ENCODE measurements around the gene FUOM.
"Not testable (repeated sequence)": the region's sequence is repeated elsewhere in the genome, so short reads cannot be mapped to it uniquely, and the experiment has no call there.

The FUOM gene

DNA sequence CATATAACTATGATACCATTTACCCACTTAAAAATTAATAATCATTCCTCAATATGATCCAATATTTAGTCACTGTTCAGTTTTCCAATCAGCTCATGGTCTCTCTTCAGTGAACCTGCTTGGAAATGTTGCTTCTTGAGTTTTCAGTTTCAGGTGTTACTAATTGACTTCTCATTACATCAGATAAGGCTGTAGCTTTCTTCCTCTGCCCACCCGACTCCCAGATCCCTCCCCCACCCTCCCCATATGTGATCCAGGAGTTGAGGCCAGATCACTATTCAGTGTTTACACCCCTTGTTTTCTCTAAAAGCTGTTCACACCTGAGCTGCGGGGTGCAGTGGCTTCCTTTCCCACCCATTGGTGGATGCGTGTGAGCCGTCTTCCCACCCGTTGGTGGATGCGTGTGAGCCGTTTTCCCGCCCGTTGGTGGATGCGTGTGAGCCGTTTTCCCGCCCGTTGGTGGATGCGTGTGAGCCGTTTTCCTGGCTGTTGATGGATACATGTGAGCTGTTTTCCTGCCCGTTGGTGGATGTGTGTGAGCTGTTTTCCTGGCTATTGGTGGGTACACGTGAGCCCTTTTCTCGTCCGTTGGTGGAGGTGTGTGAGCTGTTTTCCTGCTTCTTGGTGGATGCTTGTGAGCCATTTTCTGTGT is 32.9 kb upstream of the FUOM start:
- DNase-seq (ENCODE audit: low read depth in 1 of 2, low spot score in 1 of 2) = no peak
- Histone ChIP-seq H3K27ac (replicated peaks) (peak overlapping the region; percentile 8; the same call in 1 of the 2 replicates), H3K4me3 (replicated peaks; ENCODE audit: insufficient read depth, low read length) (no peak overlapping the region; the same call in 1 of the 2 replicates), H3K27me3 (ENCODE audit: insufficient read depth, poor library complexity, severe bottlenecking) (no peaks in the 10 kb centered on the region)
- TF ChIP-seq POLR2AphosphoS5 (IDR thresholded peaks at IDR 0.05; ENCODE audit: low read depth) (no peak), SPI1 (IDR thresholded peaks at IDR 0.05; ENCODE audit: borderline replicate concordance, low read depth) (no peak), GABPA (IDR thresholded peaks at IDR 0.05; ENCODE audit: low read depth) (no peak)
- TF ChIP-seq, protein P1, sequence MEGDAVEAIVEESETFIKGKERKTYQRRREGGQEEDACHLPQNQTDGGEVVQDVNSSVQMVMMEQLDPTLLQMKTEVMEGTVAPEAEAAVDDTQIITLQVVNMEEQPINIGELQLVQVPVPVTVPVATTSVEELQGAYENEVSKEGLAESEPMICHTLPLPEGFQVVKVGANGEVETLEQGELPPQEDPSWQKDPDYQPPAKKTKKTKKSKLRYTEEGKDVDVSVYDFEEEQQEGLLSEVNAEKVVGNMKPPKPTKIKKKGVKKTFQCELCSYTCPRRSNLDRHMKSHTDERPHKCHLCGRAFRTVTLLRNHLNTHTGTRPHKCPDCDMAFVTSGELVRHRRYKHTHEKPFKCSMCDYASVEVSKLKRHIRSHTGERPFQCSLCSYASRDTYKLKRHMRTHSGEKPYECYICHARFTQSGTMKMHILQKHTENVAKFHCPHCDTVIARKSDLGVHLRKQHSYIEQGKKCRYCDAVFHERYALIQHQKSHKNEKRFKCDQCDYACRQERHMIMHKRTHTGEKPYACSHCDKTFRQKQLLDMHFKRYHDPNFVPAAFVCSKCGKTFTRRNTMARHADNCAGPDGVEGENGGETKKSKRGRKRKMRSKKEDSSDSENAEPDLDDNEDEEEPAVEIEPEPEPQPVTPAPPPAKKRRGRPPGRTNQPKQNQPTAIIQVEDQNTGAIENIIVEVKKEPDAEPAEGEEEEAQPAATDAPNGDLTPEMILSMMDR (IDR thresholded peaks at IDR 0.05; ENCODE audit: insufficient read depth, low read length) = no peak
- TF ChIP-seq, protein P2, sequence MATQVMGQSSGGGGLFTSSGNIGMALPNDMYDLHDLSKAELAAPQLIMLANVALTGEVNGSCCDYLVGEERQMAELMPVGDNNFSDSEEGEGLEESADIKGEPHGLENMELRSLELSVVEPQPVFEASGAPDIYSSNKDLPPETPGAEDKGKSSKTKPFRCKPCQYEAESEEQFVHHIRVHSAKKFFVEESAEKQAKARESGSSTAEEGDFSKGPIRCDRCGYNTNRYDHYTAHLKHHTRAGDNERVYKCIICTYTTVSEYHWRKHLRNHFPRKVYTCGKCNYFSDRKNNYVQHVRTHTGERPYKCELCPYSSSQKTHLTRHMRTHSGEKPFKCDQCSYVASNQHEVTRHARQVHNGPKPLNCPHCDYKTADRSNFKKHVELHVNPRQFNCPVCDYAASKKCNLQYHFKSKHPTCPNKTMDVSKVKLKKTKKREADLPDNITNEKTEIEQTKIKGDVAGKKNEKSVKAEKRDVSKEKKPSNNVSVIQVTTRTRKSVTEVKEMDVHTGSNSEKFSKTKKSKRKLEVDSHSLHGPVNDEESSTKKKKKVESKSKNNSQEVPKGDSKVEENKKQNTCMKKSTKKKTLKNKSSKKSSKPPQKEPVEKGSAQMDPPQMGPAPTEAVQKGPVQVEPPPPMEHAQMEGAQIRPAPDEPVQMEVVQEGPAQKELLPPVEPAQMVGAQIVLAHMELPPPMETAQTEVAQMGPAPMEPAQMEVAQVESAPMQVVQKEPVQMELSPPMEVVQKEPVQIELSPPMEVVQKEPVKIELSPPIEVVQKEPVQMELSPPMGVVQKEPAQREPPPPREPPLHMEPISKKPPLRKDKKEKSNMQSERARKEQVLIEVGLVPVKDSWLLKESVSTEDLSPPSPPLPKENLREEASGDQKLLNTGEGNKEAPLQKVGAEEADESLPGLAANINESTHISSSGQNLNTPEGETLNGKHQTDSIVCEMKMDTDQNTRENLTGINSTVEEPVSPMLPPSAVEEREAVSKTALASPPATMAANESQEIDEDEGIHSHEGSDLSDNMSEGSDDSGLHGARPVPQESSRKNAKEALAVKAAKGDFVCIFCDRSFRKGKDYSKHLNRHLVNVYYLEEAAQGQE (IDR thresholded peaks at IDR 0.05; ENCODE audit: insufficient replicate concordance, low read depth) = no peak

DNA sequence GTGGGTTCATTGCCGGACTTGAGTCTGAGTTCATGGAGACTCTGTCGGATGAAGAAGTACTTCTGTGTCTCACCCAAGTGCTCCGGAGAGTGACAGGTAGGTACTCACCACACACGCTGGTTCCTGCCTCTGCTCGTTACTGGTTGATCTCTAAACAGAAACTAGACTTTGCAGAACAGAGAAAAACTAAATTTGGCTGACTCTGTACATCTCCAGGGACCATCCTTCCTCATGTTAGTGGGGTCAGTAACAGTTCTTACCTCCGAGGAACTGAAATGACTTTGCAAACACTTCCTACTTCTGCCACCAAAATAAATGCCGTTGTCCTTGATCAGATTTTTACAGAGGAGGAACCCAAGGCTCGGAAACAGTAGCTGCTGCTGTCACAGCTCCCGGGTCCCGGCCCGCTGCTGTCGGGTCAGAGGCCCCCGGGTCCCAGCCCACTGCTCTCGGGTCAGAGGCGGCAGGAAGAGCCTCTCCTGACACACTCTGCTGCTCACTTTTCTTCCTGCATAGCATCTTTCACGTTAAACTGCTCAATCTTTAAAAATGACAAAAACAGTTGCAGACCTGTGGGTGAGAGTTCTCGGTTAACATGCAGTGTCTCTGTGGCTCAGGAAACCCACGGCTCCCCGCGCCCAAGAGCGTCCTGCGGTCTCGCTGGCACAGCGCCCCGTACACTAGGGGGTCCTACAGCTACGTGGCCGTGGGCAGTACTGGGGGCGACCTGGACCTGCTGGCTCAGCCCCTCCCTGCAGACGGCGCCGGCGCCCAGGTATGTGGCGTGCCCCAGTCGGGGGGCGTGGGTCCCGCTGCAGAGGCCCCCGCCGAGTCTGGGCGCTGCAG is 31.4 kb upstream of the FUOM start:
- peak overlapping the region; percentile 53 for H3K4me3 ChIP-seq (replicated peaks; ENCODE audit: insufficient read depth, low read length)
- TF ChIP-seq SPI1 (IDR thresholded peaks at IDR 0.05; ENCODE audit: borderline replicate concordance, low read depth) (peak; percentile 44; the same call in 1 of the 2 replicates), GABPA (IDR thresholded peaks at IDR 0.05; ENCODE audit: low read depth) (peak; percentile 35; the same call in 1 of the 2 replicates), POLR2AphosphoS5 (IDR thresholded peaks at IDR 0.05; ENCODE audit: low read depth) (peak; percentile 53; the same call in 1 of the 2 replicates)
- TF ChIP-seq, protein P1 (IDR thresholded peaks at IDR 0.05; ENCODE audit: insufficient read depth, low read length) = no peak
- H3K27ac ChIP-seq (replicated peaks) = peak overlapping the region; percentile 75
- H3K27me3 ChIP-seq (ENCODE audit: insufficient read depth, poor library complexity, severe bottlenecking) = no peaks in the 10 kb centered on the region
- peak; percentile 61 to 71 for DNase-seq (ENCODE audit: low read depth in 1 of 2, low spot score in 1 of 2)

DNA sequence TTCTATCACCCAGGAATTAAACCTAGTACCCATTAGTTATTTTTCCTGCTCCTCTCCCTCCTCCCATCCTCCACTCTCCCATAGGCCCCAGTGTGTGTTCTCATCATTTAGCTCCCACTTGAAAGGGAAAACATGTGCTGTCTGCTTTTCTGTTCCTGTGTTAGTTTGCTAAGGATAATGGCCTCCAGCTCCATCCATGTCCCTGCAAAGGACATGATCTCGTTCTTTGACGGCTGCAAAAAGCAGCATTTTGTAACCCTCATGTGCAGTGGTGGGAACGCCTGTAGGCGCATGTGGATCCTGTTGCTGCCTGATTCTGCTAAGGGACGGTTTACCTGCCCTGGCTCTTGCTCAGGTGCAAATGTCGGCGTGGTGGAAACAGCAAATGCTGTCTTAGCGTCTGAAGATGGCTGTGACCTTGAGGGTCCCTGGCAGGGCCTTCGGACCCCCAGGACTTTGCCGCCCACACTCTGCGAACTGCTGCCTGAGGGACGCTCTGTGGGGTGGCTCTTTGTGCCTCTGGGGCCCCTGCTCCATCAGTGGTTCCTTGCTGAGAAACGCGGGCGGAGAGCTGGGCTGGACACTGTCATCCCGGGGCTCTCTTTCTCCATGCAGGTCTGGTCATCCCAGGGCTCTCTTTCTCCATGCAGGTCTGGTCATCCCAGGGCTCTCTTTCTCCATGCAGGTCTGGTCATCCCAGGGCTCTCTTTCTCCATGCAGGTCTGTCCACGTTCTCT is 30.6 kb upstream of the FUOM start:
- TF ChIP-seq POLR2AphosphoS5 (IDR thresholded peaks at IDR 0.05; ENCODE audit: low read depth) = peak; percentile 74
- TF ChIP-seq, protein P2 (IDR thresholded peaks at IDR 0.05; ENCODE audit: insufficient replicate concordance, low read depth) = peak; percentile 61
- TF ChIP-seq SPI1 (IDR thresholded peaks at IDR 0.05; ENCODE audit: borderline replicate concordance, low read depth) = no peak
- TF ChIP-seq GABPA (IDR thresholded peaks at IDR 0.05; ENCODE audit: low read depth) = peak; percentile 80
- Histone ChIP-seq H3K27me3 (ENCODE audit: insufficient read depth, poor library complexity, severe bottlenecking) (no peaks in the 10 kb centered on the region), H3K27ac (replicated peaks) (peak overlapping the region; percentile 75), H3K4me3 (replicated peaks; ENCODE audit: insufficient read depth, low read length) (peak overlapping the region; percentile 53)
- peak; percentile 54 to 79 for DNase-seq (ENCODE audit: low read depth in 1 of 2, low spot score in 1 of 2)

DNA sequence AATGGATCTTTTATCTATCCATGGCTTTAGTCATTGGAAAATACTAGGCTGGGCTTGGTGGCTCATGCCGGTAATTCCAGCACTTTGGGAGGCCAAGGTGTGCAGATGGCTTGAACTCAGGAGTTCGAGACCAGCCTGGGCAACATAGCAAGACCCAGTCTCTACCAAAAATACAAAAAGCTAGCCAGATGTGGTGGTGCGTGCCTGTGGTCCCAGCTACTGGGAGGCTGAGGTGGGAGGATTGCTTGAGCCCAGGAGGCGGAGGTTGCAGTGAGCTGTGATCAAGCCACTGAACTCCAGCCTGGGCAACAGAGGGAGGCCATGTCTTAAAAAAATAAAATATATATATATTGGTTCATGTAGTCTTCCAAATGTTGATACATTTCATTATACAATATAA is 29.1 kb upstream of the FUOM start:
- not testable (repeated sequence) for DNase-seq (ENCODE audit: low read depth in 1 of 2, low spot score in 1 of 2); H3K4me3 ChIP-seq (replicated peaks; ENCODE audit: insufficient read depth, low read length); H3K27ac ChIP-seq (replicated peaks)

More for the DNA sequence above, 29.1 kb upstream of the FUOM start:
- H3K27me3 ChIP-seq (ENCODE audit: insufficient read depth, poor library complexity, severe bottlenecking) = not testable (repeated sequence)
